Measurements from ENCODE around the gene MAN1A1. TPM values are rescaled to one million over a fixed set of nuclear protein-coding genes. Genes with fewer than 3 reads are reported as not detected.
"Not testable (repeated sequence)": the region's sequence is repeated elsewhere in the genome, so short reads cannot be mapped to it uniquely, and the experiment has no call there.

The MAN1A1 gene
- total RNA-seq, 2 donors from 2014 or later, result 85.4 to 109 TPM

DNA sequence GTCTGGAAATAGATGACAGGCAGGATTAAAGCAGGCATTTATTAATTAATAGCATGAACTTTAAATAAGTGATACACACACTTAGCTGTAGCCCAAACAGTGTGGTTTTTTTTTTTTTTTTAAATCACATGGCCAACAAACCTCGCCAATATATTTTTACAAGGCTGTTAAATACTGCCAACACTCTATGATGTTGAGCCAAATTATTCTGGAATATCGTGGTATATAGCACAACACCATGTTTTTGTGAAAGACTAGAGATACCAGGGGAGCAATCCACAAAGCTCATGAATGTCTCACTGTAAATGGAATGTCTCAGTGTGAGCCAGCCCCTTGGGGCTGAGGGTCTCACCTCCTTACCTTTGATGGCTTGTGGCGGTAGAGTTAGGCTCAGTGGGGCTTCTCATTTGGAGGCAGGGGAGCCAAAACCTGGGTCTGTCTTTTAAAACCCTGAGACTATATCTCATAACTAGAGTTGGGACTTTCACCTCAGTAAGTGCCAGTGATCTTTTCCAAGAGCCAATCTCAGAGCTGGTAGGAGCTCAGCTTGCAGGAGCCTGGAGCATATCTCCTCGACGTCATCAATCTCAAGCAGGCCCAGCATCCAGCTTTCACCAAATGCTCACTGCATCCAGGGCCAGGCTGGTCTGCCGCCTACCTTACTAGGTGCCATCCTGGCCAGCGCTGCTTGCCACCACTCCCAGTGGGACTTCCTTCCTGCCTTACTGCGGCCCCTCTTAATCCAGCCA, 192.6 kb downstream of the MAN1A1 start:
- Histone ChIP-seq H3K27ac (no peak overlapping the region), H3K4me1 (no peaks in the 10 kb centered on the region), H3K27me3 (no peaks in the 10 kb centered on the region), H3K4me3 (no peak overlapping the region), H3K36me3 (replicated peaks in 1 of 2; ENCODE audit: insufficient read depth in 1 of 2, low read depth in 2 of 2) (no peaks in the 10 kb centered on the region), H3K9me3 (no peaks in the 10 kb centered on the region)
- TF ChIP-seq POLR2A (IDR thresholded peaks at IDR 0.05), result no peak
- TF ChIP-seq, protein P1, sequence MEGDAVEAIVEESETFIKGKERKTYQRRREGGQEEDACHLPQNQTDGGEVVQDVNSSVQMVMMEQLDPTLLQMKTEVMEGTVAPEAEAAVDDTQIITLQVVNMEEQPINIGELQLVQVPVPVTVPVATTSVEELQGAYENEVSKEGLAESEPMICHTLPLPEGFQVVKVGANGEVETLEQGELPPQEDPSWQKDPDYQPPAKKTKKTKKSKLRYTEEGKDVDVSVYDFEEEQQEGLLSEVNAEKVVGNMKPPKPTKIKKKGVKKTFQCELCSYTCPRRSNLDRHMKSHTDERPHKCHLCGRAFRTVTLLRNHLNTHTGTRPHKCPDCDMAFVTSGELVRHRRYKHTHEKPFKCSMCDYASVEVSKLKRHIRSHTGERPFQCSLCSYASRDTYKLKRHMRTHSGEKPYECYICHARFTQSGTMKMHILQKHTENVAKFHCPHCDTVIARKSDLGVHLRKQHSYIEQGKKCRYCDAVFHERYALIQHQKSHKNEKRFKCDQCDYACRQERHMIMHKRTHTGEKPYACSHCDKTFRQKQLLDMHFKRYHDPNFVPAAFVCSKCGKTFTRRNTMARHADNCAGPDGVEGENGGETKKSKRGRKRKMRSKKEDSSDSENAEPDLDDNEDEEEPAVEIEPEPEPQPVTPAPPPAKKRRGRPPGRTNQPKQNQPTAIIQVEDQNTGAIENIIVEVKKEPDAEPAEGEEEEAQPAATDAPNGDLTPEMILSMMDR (IDR thresholded peaks at IDR 0.05), result no peak
- WGBS, 2 donors, result 72 to 73% methylated on average over 8 of the region's 8 CpGs
- ATAC-seq (no peak), DNase-seq (no peak)
- intact Hi-C loops (cut with DNase I), result no loop called here

DNA sequence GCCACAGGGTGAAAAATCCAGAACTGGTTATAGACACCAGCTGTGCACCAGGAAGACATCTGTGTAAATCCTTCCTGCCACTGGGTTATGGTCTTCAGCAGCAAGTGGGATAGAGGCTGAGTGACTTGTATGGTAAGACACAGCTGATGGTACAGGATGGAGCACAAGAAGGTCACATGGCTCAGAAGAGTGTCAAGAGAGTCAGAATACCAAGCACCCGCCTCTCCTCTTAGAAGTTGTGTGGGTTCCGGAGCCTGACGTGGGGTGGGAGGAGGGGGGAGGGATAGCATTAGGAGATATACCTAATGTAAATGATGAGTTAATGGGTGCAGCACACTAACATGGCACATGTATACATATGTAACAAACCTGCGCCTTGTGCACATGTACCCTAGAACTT, 193.5 kb downstream of the MAN1A1 start:
- DNase-seq; H3K36me3 ChIP-seq (replicated peaks in 1 of 2; ENCODE audit: insufficient read depth in 1 of 2, low read depth in 2 of 2); H3K27ac ChIP-seq; H3K4me3 ChIP-seq; H3K27me3 ChIP-seq; H3K4me1 ChIP-seq; H3K9me3 ChIP-seq; intact Hi-C loops (cut with DNase I); ATAC-seq: not testable (repeated sequence)
- WGBS, 2 donors, result 93% methylated on average over 4 of the region's 4 CpGs

- no peak for DNase-seq
- no peak overlapping the region for H3K27ac ChIP-seq
- TF ChIP-seq, protein P1 (IDR thresholded peaks at IDR 0.05), result no peak
- no peak for TF ChIP-seq POLR2A (IDR thresholded peaks at IDR 0.05)
- H3K4me3 ChIP-seq, result no peak overlapping the region
- no peak for ATAC-seq
- H3K36me3 ChIP-seq (replicated peaks in 1 of 2; ENCODE audit: insufficient read depth in 1 of 2, low read depth in 2 of 2), result no peaks in the 10 kb centered on the region
- peaks cover 15% of the 10 kb centered on the region for H3K4me1 ChIP-seq
- 77 to 90% methylated on average over 3 of the region's 3 CpGs for WGBS, 2 donors
- H3K27me3 ChIP-seq, result no peaks in the 10 kb centered on the region
- no peaks in the 10 kb centered on the region for H3K9me3 ChIP-seq
- intact Hi-C loops (cut with DNase I), result no loop called here
These were observed 197.4 kb downstream of the MAN1A1 start for GRCh38 chr6:119152187-119152586.

- Histone ChIP-seq H3K4me1 (peaks cover 15% of the 10 kb centered on the region), H3K4me3 (no peak overlapping the region), H3K9me3 (no peaks in the 10 kb centered on the region), H3K36me3 (replicated peaks in 1 of 2; ENCODE audit: insufficient read depth in 1 of 2, low read depth in 2 of 2) (no peaks in the 10 kb centered on the region), H3K27me3 (no peaks in the 10 kb centered on the region), H3K27ac (peak overlapping the region in 3 of 4 donors; percentile 32 to 44 (median 39))
- WGBS, 2 donors, result 30 to 51% methylated on average over 9 of the region's 9 CpGs
- intact Hi-C loops (cut with DNase I), result no loop called here
- TF ChIP-seq POLR2A (IDR thresholded peaks at IDR 0.05), result no peak
- TF ChIP-seq, protein P1 (IDR thresholded peaks at IDR 0.05), result no peak
- peak; percentile 82 for ATAC-seq
- peak in 2 of 4 donors; percentile 15 to 39 for DNase-seq
These were observed 200.6 kb downstream of the MAN1A1 start for GRCh38 chr6:119148825-119149525.

- no peak for TF ChIP-seq POLR2A (IDR thresholded peaks at IDR 0.05)
- TF ChIP-seq, protein P1 (IDR thresholded peaks at IDR 0.05), result peak; percentile 35 to 90 (median 80)
- 23 to 27% methylated on average over 5 of the region's 5 CpGs for WGBS, 2 donors
- Histone ChIP-seq H3K4me1 (peaks cover 15% of the 10 kb centered on the region), H3K36me3 (replicated peaks in 1 of 2; ENCODE audit: insufficient read depth in 1 of 2, low read depth in 2 of 2) (no peaks in the 10 kb centered on the region), H3K9me3 (no peaks in the 10 kb centered on the region), H3K4me3 (no peak overlapping the region), H3K27me3 (no peaks in the 10 kb centered on the region), H3K27ac (peak overlapping the region in 2 of 4 donors; percentile 39 to 44)
- intact Hi-C loops (cut with DNase I), result no loop called here
- ATAC-seq (peak; percentile 90), DNase-seq (peak; percentile 57 to 80 (median 66))
These were observed 201.3 kb downstream of the MAN1A1 start for GRCh38 chr6:119148098-119148824.

Data from body of pancreas (tissue), 4 donors.